Endothelial cell of umbilical vein (primary cell): ENCODE measurements around the gene C1GALT1C1. TPM values are rescaled to one million over a fixed set of nuclear protein-coding genes. Genes with fewer than 3 reads are reported as not detected.

Source experiments
- Bru-seq: library from RNA; stranded (reverse); fragments of 400-500 nt; gene quantifications from one replicate; lab custom pipeline; 2021; lab: Mats Ljungman, UMichigan
- BruChase-seq, 2 experiments: library from RNA; stranded (reverse); fragments of 400-500 nt; gene quantifications; one replicate each; lab custom pipeline; 2021; lab: Mats Ljungman, UMichigan
- BruUV-seq: library from RNA; stranded (reverse); fragments of 400-500 nt; replicated peaks from 2 replicates; lab custom pipeline; 2021; lab: Mats Ljungman, UMichigan
- CTCF ChIA-PET: fragments of 300-600, 350-600 bp; sonication (Branson Sonifier 250); formaldehyde crosslinking; loops from one replicate; lab custom pipeline; 2021; ENCODE audit warnings: antibody characterized with exemption, inconsistent platforms; lab: Charles Lee
- POLR2A ChIA-PET: fragments of 300-600, 350-600 bp; sonication (Branson Sonifier 250); formaldehyde crosslinking; loops from one replicate; lab custom pipeline; 2021; ENCODE audit warnings: antibody characterized with exemption, inconsistent platforms; lab: Charles Lee
- DNase-seq: peaks from one replicate; pipeline ENCODE4 v3.0.0-alpha.2; 2011; ENCODE audit warnings: low read depth, low spot score
- FAIRE-seq: peaks from 2 replicates; lab custom pipeline; 2011; peaks lifted over from hg19 to GRCh38; lab: Jason Lieb, UNC
- H2AFZ ChIP-seq: 2 replicates; pipeline ENCODE4 v1.6.0; 2012; ENCODE audit warnings: low read depth, low read length, control low read depth, inconsistent platforms
- H3K27ac ChIP-seq: 2 replicates; pipeline ENCODE4 v1.5.1; 2011; ENCODE audit warnings: low read depth, mild to moderate bottlenecking, control low read depth, low read length, moderate library complexity; ENCODE audit not compliant: insufficient read depth
- H3K27me3 ChIP-seq, 2 experiments: 2 replicates each; pipeline versions ENCODE4 v1.6.0 to v1.6.1; 2011; ENCODE audit warnings: low read length in 2 of 2, mixed read lengths in 1 of 2; ENCODE audit not compliant: control insufficient read depth in 2 of 2, insufficient read depth in 2 of 2
- H3K36me3 ChIP-seq, 2 experiments: 2 replicates in 1 of 2; 3 replicates in 1 of 2; pipeline ENCODE4 v1.5.1; 2011; ENCODE audit warnings: low read length in 2 of 2, mild to moderate bottlenecking in 1 of 2, moderate library complexity in 1 of 2; ENCODE audit not compliant: control insufficient read depth in 2 of 2, insufficient read depth in 2 of 2; ENCODE audit errors: extremely low read depth in 1 of 2
- H3K4me1 ChIP-seq: 3 replicates; pipeline ENCODE4 v1.5.1; 2011; ENCODE audit warnings: mild to moderate bottlenecking, low read length; ENCODE audit not compliant: control insufficient read depth, insufficient read depth; ENCODE audit errors: extremely low read depth
- H3K4me2 ChIP-seq: 2 replicates; pipeline ENCODE4 v1.6.1; 2011; ENCODE audit warnings: low read length, control low read depth, mixed read lengths; ENCODE audit not compliant: insufficient read depth
- H3K4me3 ChIP-seq, 3 experiments: fragments of 200-600 bp in 1 of 3; sonication (generic), shearing (Covaris generic) in 1 of 3; replicated peaks in 1 of 3; 2 replicates each; pipeline ENCODE4 v1.5.1; 2011 to 2016; ENCODE audit warnings: control low read depth in 3 of 3, low read length in 3 of 3, mild to moderate bottlenecking in 2 of 3, inconsistent platforms in 1 of 3, low read depth in 1 of 3, moderate library complexity in 1 of 3; ENCODE audit not compliant: insufficient read depth in 1 of 3
- H3K79me2 ChIP-seq: 2 replicates; pipeline ENCODE4 v1.6.0; 2012; ENCODE audit warnings: low read length, inconsistent platforms; ENCODE audit not compliant: control insufficient read depth, insufficient read depth
- H3K9ac ChIP-seq: replicated peaks from 2 replicates; pipeline ENCODE3; 2011; ENCODE audit warnings: low read length, control low read depth; ENCODE audit not compliant: insufficient read depth; ENCODE audit errors: extremely low read depth
- H3K9me1 ChIP-seq: replicated peaks from 3 replicates; pipeline ENCODE4 v1.6.0; 2011; ENCODE audit warnings: mild to moderate bottlenecking, low read length; ENCODE audit not compliant: control insufficient read depth, insufficient read depth; ENCODE audit errors: extremely low read depth
- H3K9me3 ChIP-seq: replicated peaks from 2 replicates; pipeline ENCODE4 v1.5.1; 2012; ENCODE audit warnings: low read length, inconsistent platforms; ENCODE audit not compliant: control insufficient read depth, insufficient read depth
- H4K20me1 ChIP-seq: replicated peaks from 2 replicates; pipeline ENCODE3; 2011; ENCODE audit warnings: mild to moderate bottlenecking, low read length; ENCODE audit not compliant: control insufficient read depth, insufficient read depth; ENCODE audit errors: extremely low read depth
- EZH2 ChIP-seq: IDR thresholded peaks from 2 replicates; pipeline ENCODE4 v1.6.1; 2012; ENCODE audit warnings: borderline replicate concordance, low read depth, mild to moderate bottlenecking, moderate library complexity, low read length, inconsistent platforms; ENCODE audit not compliant: severe bottlenecking
- POLR2A ChIP-seq: IDR thresholded peaks from 2 replicates; pipeline ENCODE4 v1.6.1; 2012; ENCODE audit warnings: low read depth, mild to moderate bottlenecking, control low read depth, low read length
- POLR2AphosphoS5 ChIP-seq: IDR thresholded peaks from 2 replicates; pipeline ENCODE4 v1.6.1; 2012; ENCODE audit warnings: low read depth, mild to moderate bottlenecking, control low read depth, low read length, moderate library complexity; ENCODE audit not compliant: insufficient read depth
- dilution Hi-C: fragments of 300-500 bp; cut with MboI; formaldehyde crosslinking; loops from one replicate; pipeline ENCODE4 v1.15.0; 2019; ENCODE audit warnings: low sequenced_read_pairs; ENCODE audit not compliant: extremely low pct_ligation_motif_present
- intact Hi-C: fragments of 100-400 bp; cut with micrococcal nuclease; formaldehyde crosslinking; loops from one replicate; pipeline ENCODE4 v1.10.0; 2022
- long read RNA-seq: library from polyadenylated mRNA; stranded (forward); transcript quantifications from one replicate; pipeline ENCODE4 v2.0.0, GENCODE V29; 2021
- polyA minus RNA-seq, 3 experiments: library from RNA; depleted of rRNA, polyadenylated mRNA; stranded (reverse); fragments of >200 nt; gene quantifications; 1 replicate in 1 of 3; 2 replicates in 2 of 3; pipeline ENCODE4 v1.2.3, GENCODE V29; 2011
- polyA plus RNA-seq, 4 experiments: library from polyadenylated mRNA; depleted of rRNA in 3 of 4; stranded (reverse) in 3 of 4; unstranded in 1 of 4; fragments of >200 nt; gene quantifications; 2 replicates each; pipeline versions ENCODE4 v1.2.1 to v1.2.3, GENCODE V29; 2011 to 2012; ENCODE audit warnings: missing spikeins in 1 of 4
- total RNA-seq: library from RNA; stranded (reverse); gene quantifications from 2 replicates; pipeline ENCODE4 v1.2.3, GENCODE V29; 2021

C1GALT1C1 gene
- 32.9 and 34.6 TPM in 2 replicates for total RNA-seq
- polyA plus RNA-seq = 21.7 and 28.6 TPM in 2 replicates
- 39.8 and 40.6 TPM in 2 replicates for polyA plus RNA-seq (2011; cell fraction: cytosol; rRNA removed)
- 21.0 and 29.0 TPM in 2 replicates for polyA plus RNA-seq (2011; cell fraction: nucleus; rRNA removed)
- 42.1 and 54.2 TPM in 2 replicates for polyA plus RNA-seq (2012)
- polyA minus RNA-seq = 16.7 and 19.6 TPM in 2 replicates
- polyA minus RNA-seq (2011; cell fraction: cytosol; rRNA and poly(A)+ RNA removed) = 5.7 TPM
- polyA minus RNA-seq (2011; cell fraction: nucleus; rRNA and poly(A)+ RNA removed) = 5.0 and 9.9 TPM in 2 replicates
- percentile 82 among the genes with signal in this experiment for Bru-seq, nascent RNA
- BruChase-seq, experiment 1, labeled RNA remaining after a 6-hour chase = percentile 96 among the genes with signal in this experiment
- percentile 88 among the genes with signal in this experiment for BruChase-seq, experiment 2, labeled RNA remaining after a 2-hour chase
- long read RNA-seq, transcript C1GALT1C1-201 (2 exons, 1,613 nt) = major isoform, 176 of 179 reads
- long read RNA-seq, partial matches to known transcripts = 0 of 179 reads
- long read RNA-seq, other reads (novel, unspliced or antisense) = 2 of 179 reads

- no peaks in the 10 kb centered on the region for H3K27me3 ChIP-seq
- peak within 1 kb of the TSS; percentile 68 for H3K27ac ChIP-seq
- H3K9me1 ChIP-seq = no peaks in the 10 kb centered on the region
- dilution Hi-C loops (no loop called here), intact Hi-C loops (loop anchor here (1.0 to 2.0 kb wide), 3 partner anchors 25 to 68 kb away; partner anchors contain the start of gene MCTS1)
- H3K4me1 ChIP-seq = peaks cover 3% of the 10 kb centered on the region
- H3K4me2 ChIP-seq = peak within 1 kb of the TSS; percentile 77
- CTCF ChIA-PET = no interaction called here
- TF ChIP-seq EZH2 = no peak
- TF ChIP-seq POLR2A = peak; percentile 82
- TF ChIP-seq POLR2AphosphoS5 = peak; percentile 70
- no peaks in the 10 kb centered on the region for H3K9me3 ChIP-seq
- peaks cover 28% of the 10 kb centered on the region for H3K79me2 ChIP-seq
- H3K36me3 ChIP-seq = no peaks in the 10 kb centered on the region
- FAIRE-seq (peak; percentile 81), DNase-seq (peak; percentile 93)
- peak within 1 kb of the TSS; percentile 75 for H3K9ac ChIP-seq
- H2AFZ ChIP-seq = peak within 1 kb of the TSS; percentile 38
- no peaks in the 10 kb centered on the region for H4K20me1 ChIP-seq
- H3K4me3 ChIP-seq = peak within 1 kb of the TSS; percentile 62 to 89 (median 85)
- TSS peak; percentile 61 for BruUV-seq
- POLR2A ChIA-PET = interaction anchor here (1.0 kb wide), 1 partner anchor 26 kb away, joined by 3 read pairs; the partner anchor contains the start of gene MCTS1
Measured at GRCh38 chrX:120629667-120630537, at the start of gene C1GALT1C1. TSS of gene C1GALT1C1 (minus strand) at chrX:120630054. CDS start at chrX:120627166, 2,888 bp downstream.
